Measurements from ENCODE around the gene SPANXC. TPM values are rescaled to one million over a fixed set of nuclear protein-coding genes. Genes with fewer than 3 reads are reported as not detected.

Gene SPANXC
- total and polyA plus RNA-seq, 10 of the 15 experiments (the other 5 are each of a cell fraction or from before 2014, with no cell fraction given), result not detected

DNA sequence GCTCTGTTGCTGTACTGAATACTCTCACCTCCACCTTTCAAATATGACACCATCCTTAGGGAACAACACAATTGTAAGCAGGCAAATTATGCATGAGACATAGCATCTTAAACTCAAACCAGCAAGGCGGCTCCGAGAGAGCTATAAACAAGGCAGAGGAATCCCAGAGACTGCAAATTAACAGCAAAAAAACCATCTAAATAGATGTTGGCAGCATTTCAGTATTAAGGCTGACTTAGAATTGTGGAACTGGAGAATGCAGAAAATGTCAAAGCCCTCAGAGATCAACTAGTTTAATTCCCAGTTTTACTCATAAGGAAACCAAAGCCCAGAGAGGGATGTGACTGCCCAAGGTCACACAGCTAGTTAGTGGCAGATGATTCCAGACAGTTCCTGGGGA lies 37.2 kb upstream of the SPANXC start (continued):
- TF ChIP-seq SMAD5 (IDR thresholded peaks at IDR 0.05; ENCODE audit: low read depth), result no peak
- TF ChIP-seq, protein P1, sequence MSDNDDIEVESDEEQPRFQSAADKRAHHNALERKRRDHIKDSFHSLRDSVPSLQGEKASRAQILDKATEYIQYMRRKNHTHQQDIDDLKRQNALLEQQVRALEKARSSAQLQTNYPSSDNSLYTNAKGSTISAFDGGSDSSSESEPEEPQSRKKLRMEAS (IDR thresholded peaks at IDR 0.05; ENCODE audit: low read depth, low read length), result no peak
- TF ChIP-seq GATAD2B (conservative IDR thresholded peaks at IDR 0.05; ENCODE audit: low read depth), result no peak

DNA sequence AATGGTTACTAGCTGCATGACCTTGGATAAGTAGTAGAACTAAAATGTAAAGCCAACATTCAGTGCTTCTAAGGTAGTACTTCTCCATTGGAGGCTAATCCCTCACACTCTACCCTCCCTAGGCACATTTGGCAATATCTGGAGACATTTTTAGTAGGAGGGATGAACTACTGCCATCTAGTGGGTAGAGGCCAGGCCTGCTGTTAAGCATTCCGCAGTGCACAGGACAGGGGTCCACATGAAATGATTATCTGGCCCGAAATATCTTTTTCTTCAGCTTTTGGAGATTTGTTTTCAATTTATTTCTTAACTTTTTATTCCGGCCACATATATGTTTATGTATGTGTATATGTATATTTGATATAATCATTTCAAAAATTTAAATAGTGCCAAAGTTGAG lies 36.0 kb upstream of the SPANXC start:
- CTCF ChIA-PET, result interaction anchor here (0.8 to 2.4 kb wide), 13 partner anchors 9 to 519 kb away, joined by 3 to 27 read pairs (median 4); no protein-coding TSS in a partner anchor
- intact Hi-C loops (cut with micrococcal nuclease; ENCODE audit: unreplicated experiment) (loop anchor here (2.0 kb wide), 1 partner anchor 512 kb away; no protein-coding TSS in a partner anchor), in situ Hi-C loops (cut with MboI) (no loop called here)

More for the DNA sequence above, 36.0 kb upstream of the SPANXC start:
- no peaks in the 10 kb centered on the region for H3K79me2 ChIP-seq (ENCODE audit: control insufficient read depth, insufficient read depth, low read length)
- 13% methylated on average over 3 of the region's 3 CpGs for WGBS (ENCODE audit: insufficient coverage, insufficient replicate concordance, low lambda C conversion rate, missing lambda C conversion rate)
- H2AFZ ChIP-seq (ENCODE audit: control insufficient read depth, low read depth, low read length), result no peak overlapping the region
- H3K36me3 ChIP-seq (ENCODE audit: control insufficient read depth in 2 of 2, insufficient read depth in 2 of 2, low read length in 1 of 2), result no peaks in the 10 kb centered on the region
- H3K4me2 ChIP-seq (ENCODE audit: control insufficient read depth, insufficient read depth), result no peak overlapping the region
- H3K9me3 ChIP-seq (replicated peaks; ENCODE audit: control insufficient read depth, insufficient read depth, low read length), result no peaks in the 10 kb centered on the region
- H3K9ac ChIP-seq (ENCODE audit: control insufficient read depth, insufficient read depth, low read length), result no peak overlapping the region
- no peak overlapping the region for H3K27ac ChIP-seq (ENCODE audit: control insufficient read depth, insufficient read depth)
- H3K27me3 ChIP-seq (replicated peaks in 1 of 2; ENCODE audit: control insufficient read depth in 2 of 2, insufficient read depth in 2 of 2, low read length in 1 of 2), result no peaks in the 10 kb centered on the region
- no peaks in the 10 kb centered on the region for H3K4me1 ChIP-seq (ENCODE audit: control insufficient read depth, insufficient read depth, low read length)
- H4K20me1 ChIP-seq (ENCODE audit: control insufficient read depth, insufficient read depth), result no peaks in the 10 kb centered on the region
- TF ChIP-seq, protein P2, sequence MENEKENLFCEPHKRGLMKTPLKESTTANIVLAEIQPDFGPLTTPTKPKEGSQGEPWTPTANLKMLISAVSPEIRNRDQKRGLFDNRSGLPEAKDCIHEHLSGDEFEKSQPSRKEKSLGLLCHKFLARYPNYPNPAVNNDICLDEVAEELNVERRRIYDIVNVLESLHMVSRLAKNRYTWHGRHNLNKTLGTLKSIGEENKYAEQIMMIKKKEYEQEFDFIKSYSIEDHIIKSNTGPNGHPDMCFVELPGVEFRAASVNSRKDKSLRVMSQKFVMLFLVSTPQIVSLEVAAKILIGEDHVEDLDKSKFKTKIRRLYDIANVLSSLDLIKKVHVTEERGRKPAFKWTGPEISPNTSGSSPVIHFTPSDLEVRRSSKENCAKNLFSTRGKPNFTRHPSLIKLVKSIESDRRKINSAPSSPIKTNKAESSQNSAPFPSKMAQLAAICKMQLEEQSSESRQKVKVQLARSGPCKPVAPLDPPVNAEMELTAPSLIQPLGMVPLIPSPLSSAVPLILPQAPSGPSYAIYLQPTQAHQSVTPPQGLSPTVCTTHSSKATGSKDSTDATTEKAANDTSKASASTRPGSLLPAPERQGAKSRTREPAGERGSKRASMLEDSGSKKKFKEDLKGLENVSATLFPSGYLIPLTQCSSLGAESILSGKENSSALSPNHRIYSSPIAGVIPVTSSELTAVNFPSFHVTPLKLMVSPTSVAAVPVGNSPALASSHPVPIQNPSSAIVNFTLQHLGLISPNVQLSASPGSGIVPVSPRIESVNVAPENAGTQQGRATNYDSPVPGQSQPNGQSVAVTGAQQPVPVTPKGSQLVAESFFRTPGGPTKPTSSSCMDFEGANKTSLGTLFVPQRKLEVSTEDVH (IDR thresholded peaks at IDR 0.05; ENCODE audit: low read depth, partially characterized antibody), result no peak
- TF ChIP-seq, protein P3, sequence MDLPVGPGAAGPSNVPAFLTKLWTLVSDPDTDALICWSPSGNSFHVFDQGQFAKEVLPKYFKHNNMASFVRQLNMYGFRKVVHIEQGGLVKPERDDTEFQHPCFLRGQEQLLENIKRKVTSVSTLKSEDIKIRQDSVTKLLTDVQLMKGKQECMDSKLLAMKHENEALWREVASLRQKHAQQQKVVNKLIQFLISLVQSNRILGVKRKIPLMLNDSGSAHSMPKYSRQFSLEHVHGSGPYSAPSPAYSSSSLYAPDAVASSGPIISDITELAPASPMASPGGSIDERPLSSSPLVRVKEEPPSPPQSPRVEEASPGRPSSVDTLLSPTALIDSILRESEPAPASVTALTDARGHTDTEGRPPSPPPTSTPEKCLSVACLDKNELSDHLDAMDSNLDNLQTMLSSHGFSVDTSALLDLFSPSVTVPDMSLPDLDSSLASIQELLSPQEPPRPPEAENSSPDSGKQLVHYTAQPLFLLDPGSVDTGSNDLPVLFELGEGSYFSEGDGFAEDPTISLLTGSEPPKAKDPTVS (IDR thresholded peaks at IDR 0.05; ENCODE audit: low read depth, low read length), result no peak
- peak; percentile 37 for TF ChIP-seq RAD21 (IDR thresholded peaks at IDR 0.05; ENCODE audit: insufficient read depth, low read depth, low read length)
- no peak for TF ChIP-seq PAX5 (IDR thresholded peaks at IDR 0.05; ENCODE audit: borderline replicate concordance, low read depth, low read length)
- TF ChIP-seq, protein P4, sequence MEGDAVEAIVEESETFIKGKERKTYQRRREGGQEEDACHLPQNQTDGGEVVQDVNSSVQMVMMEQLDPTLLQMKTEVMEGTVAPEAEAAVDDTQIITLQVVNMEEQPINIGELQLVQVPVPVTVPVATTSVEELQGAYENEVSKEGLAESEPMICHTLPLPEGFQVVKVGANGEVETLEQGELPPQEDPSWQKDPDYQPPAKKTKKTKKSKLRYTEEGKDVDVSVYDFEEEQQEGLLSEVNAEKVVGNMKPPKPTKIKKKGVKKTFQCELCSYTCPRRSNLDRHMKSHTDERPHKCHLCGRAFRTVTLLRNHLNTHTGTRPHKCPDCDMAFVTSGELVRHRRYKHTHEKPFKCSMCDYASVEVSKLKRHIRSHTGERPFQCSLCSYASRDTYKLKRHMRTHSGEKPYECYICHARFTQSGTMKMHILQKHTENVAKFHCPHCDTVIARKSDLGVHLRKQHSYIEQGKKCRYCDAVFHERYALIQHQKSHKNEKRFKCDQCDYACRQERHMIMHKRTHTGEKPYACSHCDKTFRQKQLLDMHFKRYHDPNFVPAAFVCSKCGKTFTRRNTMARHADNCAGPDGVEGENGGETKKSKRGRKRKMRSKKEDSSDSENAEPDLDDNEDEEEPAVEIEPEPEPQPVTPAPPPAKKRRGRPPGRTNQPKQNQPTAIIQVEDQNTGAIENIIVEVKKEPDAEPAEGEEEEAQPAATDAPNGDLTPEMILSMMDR (IDR thresholded peaks at IDR 0.05 in 2 of 3, conservative IDR thresholded peaks at IDR 0.05 in 1 of 3; ENCODE audit: control insufficient read depth in 2 of 3, extremely low read depth in 1 of 3, insufficient read depth in 1 of 3, low read depth in 3 of 3, low read length in 3 of 3), result peak; percentile 40 to 56 (median 48)
- TF ChIP-seq, protein P5, sequence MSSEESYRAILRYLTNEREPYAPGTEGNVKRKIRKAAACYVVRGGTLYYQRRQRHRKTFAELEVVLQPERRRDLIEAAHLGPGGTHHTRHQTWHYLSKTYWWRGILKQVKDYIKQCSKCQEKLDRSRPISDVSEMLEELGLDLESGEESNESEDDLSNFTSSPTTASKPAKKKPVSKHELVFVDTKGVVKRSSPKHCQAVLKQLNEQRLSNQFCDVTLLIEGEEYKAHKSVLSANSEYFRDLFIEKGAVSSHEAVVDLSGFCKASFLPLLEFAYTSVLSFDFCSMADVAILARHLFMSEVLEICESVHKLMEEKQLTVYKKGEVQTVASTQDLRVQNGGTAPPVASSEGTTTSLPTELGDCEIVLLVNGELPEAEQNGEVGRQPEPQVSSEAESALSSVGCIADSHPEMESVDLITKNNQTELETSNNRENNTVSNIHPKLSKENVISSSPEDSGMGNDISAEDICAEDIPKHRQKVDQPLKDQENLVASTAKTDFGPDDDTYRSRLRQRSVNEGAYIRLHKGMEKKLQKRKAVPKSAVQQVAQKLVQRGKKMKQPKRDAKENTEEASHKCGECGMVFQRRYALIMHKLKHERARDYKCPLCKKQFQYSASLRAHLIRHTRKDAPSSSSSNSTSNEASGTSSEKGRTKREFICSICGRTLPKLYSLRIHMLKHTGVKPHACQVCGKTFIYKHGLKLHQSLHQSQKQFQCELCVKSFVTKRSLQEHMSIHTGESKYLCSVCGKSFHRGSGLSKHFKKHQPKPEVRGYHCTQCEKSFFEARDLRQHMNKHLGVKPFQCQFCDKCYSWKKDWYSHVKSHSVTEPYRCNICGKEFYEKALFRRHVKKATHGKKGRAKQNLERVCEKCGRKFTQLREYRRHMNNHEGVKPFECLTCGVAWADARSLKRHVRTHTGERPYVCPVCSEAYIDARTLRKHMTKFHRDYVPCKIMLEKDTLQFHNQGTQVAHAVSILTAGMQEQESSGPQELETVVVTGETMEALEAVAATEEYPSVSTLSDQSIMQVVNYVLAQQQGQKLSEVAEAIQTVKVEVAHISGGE (CRISPR knock-in tag; IDR thresholded peaks at IDR 0.05), result no peak
- TF ChIP-seq SMC3 (IDR thresholded peaks at IDR 0.05; ENCODE audit: borderline replicate concordance, low read length), result peak; percentile 23; the same call in 1 of the 2 replicates
- TF ChIP-seq YY1 (IDR thresholded peaks at IDR 0.05; ENCODE audit: low read depth, low read length), result 0 out of 2 replicates have a peak, but pooled peaks have one; percentile 22
- no peak for DNase-seq (ENCODE audit: low read depth, low spot score)
- no peak overlapping the region for H3K4me3 ChIP-seq
- RAD21 ChIA-PET (ENCODE audit: unreplicated experiment), result interaction anchor here (0.6 to 2.4 kb wide), 2 partner anchors 513 to 520 kb away, joined by 3 to 8 read pairs; no protein-coding TSS in a partner anchor
- no TSS peak for BruUV-seq (replicated peaks)
- POLR2A ChIA-PET, result no interaction called here
- no peak for FAIRE-seq
- peak; percentile 86 for ATAC-seq
- SMC1A ChIA-PET (ENCODE audit: uncharacterized antibody, unreplicated experiment), result interaction anchor here (0.7 to 1.9 kb wide), 6 partner anchors 16 to 516 kb away, joined by 3 to 7 read pairs (median 4); no protein-coding TSS in a partner anchor

Measured in GM12878 (cell line).